ENCODE results near the gene PC. TPM values are rescaled to one million over a fixed set of nuclear protein-coding genes. Genes with fewer than 3 reads are reported as not detected.
A peak's percentile ranks its signal among the peaks of the same experiment; 100 is the strongest.

Gene PC
- total RNA-seq, 5 donors from 2014 or later (not counting 1 experiment from before 2014, with no cell fraction given) = 6.2 to 10.0 (median 7.4) TPM

DNA sequence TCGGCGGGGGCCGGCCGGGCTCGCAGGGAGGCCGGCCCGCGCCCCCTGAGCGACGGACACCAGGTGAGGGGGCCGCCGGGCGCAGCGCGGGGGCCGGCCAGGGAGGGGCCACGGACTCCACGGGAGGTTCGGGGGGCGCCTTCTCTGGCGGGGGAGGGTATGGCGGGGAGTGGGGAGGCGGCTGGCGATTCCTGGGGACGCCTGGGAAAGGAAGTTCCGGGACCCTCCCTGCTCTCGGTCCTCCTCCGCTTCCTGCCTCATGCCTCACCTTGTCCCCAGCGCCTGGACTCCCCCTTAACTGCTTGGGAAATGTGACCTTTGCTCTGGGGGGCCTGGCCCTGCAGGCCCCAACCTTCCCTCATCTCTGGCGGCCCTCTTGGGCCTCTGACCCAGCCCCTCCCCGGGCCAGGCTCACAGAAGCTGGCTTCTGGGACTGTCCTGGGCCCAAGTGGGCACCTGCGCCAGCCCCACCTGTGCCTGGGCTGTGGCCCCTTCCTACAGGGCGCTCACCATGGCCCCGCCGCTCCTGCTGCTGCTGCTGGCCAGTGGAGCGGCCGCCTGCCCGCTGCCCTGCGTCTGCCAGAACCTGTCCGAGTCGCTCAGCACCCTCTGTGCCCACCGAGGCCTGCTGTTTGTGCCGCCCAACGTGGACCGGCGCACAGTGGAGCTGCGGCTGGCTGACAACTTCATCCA is 100.8 kb downstream of the PC start:
- Mint-ChIP-seq H3K4me3 (peak overlapping the region; percentile 63 to 71 (median 71)), H3K27me3 (no peaks in the 10 kb centered on the region), H3K9me3 (no peaks in the 10 kb centered on the region), H3K27ac (peak overlapping the region in 1 of 2 donors; percentile 46), H3K4me1 (peaks cover 5 to 7% (median 5%) of the 10 kb centered on the region in 3 donors), H3K36me3 (no peaks in the 10 kb centered on the region)
- H3K4me3 ChIP-seq (ENCODE audit: control insufficient read depth in 1 of 2, extremely low read depth in 1 of 2, low read length in 1 of 2) = no peak overlapping the region
- DNase-seq (no peak), ATAC-seq (replicated peaks in 1 of 4) (no peak)
- CTCF ChIA-PET = no interaction called here
- 44% methylated on average over 36 of the region's 47 CpGs for WGBS (ENCODE audit: insufficient coverage)
- peaks cover 0 to 2% of the 10 kb centered on the region in 2 experiments for H3K27me3 ChIP-seq (replicated peaks in 1 of 2; ENCODE audit: control insufficient read depth in 2 of 2, extremely low read depth in 1 of 2, insufficient read depth in 2 of 2, low read length in 1 of 2)
- no peaks in the 10 kb centered on the region for H3K9me3 ChIP-seq
- H3K36me3 ChIP-seq (ENCODE audit: control insufficient read depth in 2 of 2, extremely low read depth in 1 of 2, insufficient read depth in 1 of 2, low read length in 1 of 2) = no peaks in the 10 kb centered on the region
- peaks cover 3 to 15% of the 10 kb centered on the region in 2 experiments for H3K4me1 ChIP-seq (ENCODE audit: control insufficient read depth in 1 of 2, extremely low read depth in 1 of 2, insufficient read depth in 2 of 2, low read length in 2 of 2)
- POLR2A ChIA-PET = no interaction called here
- H3K27ac ChIP-seq (ENCODE audit: low read length) = no peak overlapping the region

DNA sequence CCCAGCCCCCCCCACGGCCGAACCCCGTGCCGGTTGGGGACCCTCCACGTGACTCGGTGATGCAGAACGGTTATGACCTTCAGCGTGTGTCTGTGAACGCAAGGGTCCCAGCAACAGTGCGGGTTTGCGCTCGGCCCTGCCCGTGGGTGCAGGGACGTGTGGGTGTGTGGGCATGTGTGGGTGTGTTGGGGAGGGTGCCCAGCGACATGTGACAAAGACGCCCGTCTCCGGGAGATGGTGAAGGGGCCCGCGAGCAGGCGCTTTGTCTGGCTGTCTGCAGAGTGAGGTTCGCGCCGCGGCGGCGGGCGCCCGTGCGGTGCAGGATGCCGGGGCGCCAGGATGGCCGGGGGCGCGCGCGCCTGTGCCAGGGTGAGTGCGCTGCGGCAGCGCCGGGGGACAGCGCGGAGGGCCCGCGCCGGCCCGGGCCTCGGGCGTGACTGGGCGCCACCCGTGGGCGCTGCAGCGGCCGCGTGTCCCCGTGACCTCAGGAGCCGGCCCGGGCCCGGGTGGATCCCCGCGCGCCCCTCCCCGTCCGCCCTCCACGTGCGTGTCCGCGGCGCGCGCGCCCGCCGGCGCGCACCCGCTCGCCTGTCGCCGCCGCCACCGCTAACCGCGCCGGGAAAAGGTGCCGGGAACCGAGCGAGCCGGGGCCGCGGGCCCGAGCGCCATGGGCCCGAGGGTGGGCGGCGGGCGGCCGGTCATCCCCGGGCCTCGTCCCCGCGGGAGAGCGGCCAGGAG is 101.5 kb downstream of the PC start, which contains the start of gene LRFN4:
TSS of gene LRFN4 (plus strand) at position 569 of the 738 bp plus-strand sequence. CDS start 681 bp downstream, outside the sequence.
- H3K4me3 ChIP-seq (ENCODE audit: control insufficient read depth in 1 of 2, extremely low read depth in 1 of 2, low read length in 1 of 2) = peak within 1 kb of the TSS; percentile 62 to 63
- H3K36me3 ChIP-seq (ENCODE audit: control insufficient read depth in 2 of 2, extremely low read depth in 1 of 2, insufficient read depth in 1 of 2, low read length in 1 of 2) = no peaks in the 10 kb centered on the region
- WGBS (ENCODE audit: insufficient coverage) = under 1% methylated on average over 100 of the region's 103 CpGs
- peaks cover 0 to 2% of the 10 kb centered on the region in 2 experiments for H3K27me3 ChIP-seq (replicated peaks in 1 of 2; ENCODE audit: control insufficient read depth in 2 of 2, extremely low read depth in 1 of 2, insufficient read depth in 2 of 2, low read length in 1 of 2)
- CTCF ChIA-PET = interaction anchor here in 1 of 2 donors (0.7 kb wide), 1 partner anchor 153 kb away, joined by 6 read pairs; no protein-coding TSS in a partner anchor
- POLR2A ChIA-PET = no interaction called here
- no peaks in the 10 kb centered on the region for H3K36me3 Mint-ChIP-seq
- no peaks in the 10 kb centered on the region for H3K27me3 Mint-ChIP-seq
- ATAC-seq (replicated peaks in 1 of 4) (peak; percentile 69 to 70 (median 70)), DNase-seq (peak in 30 of 35 experiments; percentile 12 to 74 (median 38))
- H3K4me3 Mint-ChIP-seq = peak within 1 kb of the TSS; percentile 80 to 86 (median 83)
- H3K27ac Mint-ChIP-seq = peak within 1 kb of the TSS in 1 of 2 donors; percentile 70
- peak within 1 kb of the TSS; percentile 70 for H3K27ac ChIP-seq (ENCODE audit: low read length)
- no peaks in the 10 kb centered on the region for H3K9me3 ChIP-seq
- no peaks in the 10 kb centered on the region for H3K9me3 Mint-ChIP-seq
- peaks cover 3 to 18% of the 10 kb centered on the region in 2 experiments for H3K4me1 ChIP-seq (ENCODE audit: control insufficient read depth in 1 of 2, extremely low read depth in 1 of 2, insufficient read depth in 2 of 2, low read length in 2 of 2)
- H3K4me1 Mint-ChIP-seq = peaks cover 5 to 12% (median 5%) of the 10 kb centered on the region in 3 donors

DNA sequence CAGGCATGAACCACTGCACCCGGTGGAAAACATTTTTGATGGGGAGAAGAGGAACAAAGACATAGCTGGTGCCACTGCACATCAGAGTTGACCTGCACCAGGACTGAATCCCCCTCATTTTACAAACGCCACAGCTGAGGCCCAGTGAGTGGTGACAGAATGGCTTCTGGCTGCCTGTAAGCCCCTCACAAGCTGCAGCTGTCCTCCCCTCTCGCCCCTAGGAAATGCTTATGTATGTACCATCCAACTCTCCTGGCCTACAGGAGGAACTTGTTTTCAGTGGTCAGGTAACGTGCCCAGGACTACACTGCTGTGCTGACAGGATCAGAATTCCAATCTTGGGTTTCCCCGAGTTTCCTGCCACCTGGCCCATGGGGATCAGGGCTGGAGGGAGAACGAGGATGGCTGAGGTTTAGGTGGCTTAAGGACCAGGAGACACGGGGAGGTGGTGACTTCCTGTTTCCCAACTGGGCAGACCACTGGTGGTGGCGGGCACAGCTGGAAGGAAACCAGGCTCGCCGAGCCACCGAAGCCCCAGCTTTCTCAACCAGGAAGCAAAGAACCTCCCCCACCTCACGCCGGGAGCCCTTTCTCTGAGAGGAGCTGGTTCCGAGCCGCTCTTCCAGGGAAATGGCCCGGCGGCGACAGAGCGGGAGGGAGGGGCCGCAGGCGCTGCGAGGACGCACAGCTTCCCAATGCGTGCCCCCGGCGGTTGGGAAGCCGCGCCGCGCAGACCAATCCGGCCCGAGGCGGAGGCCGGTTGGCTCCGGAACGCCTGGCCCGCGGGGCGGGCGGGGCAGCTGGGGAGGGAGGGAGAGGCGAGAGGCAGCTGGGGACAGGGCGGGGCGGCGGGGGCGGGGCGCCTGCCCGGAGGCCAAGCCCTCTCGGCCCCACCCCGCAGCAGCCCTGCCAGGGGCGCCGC is 102.3 kb downstream of the PC start:
- 7% methylated on average over 27 of the region's 51 CpGs for whole genome bisulfite sequencing (ENCODE audit: insufficient coverage)
- no peaks in the 10 kb centered on the region for H3K36me3 Mint-ChIP-seq
- no peaks in the 10 kb centered on the region for H3K9me3 Mint-ChIP-seq
- Histone ChIP-seq H3K27ac (ENCODE audit: low read length) (peak overlapping the region; percentile 70), H3K9me3 (no peaks in the 10 kb centered on the region), H3K4me1 (ENCODE audit: control insufficient read depth in 1 of 2, extremely low read depth in 1 of 2, insufficient read depth in 2 of 2, low read length in 2 of 2) (peaks cover 3 to 18% of the 10 kb centered on the region in 2 experiments), H3K36me3 (ENCODE audit: control insufficient read depth in 2 of 2, extremely low read depth in 1 of 2, insufficient read depth in 1 of 2, low read length in 1 of 2) (no peaks in the 10 kb centered on the region), H3K27me3 (replicated peaks in 1 of 2; ENCODE audit: control insufficient read depth in 2 of 2, extremely low read depth in 1 of 2, insufficient read depth in 2 of 2, low read length in 1 of 2) (peaks cover 0 to 2% of the 10 kb centered on the region in 2 experiments), H3K4me3 (ENCODE audit: control insufficient read depth in 1 of 2, extremely low read depth in 1 of 2, low read length in 1 of 2) (peak overlapping the region; percentile 62 to 63)
- CTCF ChIA-PET = interaction anchor here in 1 of 2 donors (0.6 to 0.7 kb wide), 2 partner anchors 152 to 348 kb away, joined by 5 to 6 read pairs; no protein-coding TSS in a partner anchor
- no peaks in the 10 kb centered on the region for H3K27me3 Mint-ChIP-seq
- H3K27ac Mint-ChIP-seq = peak overlapping the region; percentile 37 to 52
- peaks cover 5 to 12% (median 5%) of the 10 kb centered on the region in 3 donors for H3K4me1 Mint-ChIP-seq
- H3K4me3 Mint-ChIP-seq = peak overlapping the region; percentile 80 to 83 (median 83)
- DNase-seq (peak in 31 of 35 experiments; percentile 16 to 80 (median 47)), ATAC-seq (replicated peaks in 1 of 4) (peak; percentile 73 to 83 (median 80))
- POLR2A ChIA-PET = no interaction called here

DNA sequence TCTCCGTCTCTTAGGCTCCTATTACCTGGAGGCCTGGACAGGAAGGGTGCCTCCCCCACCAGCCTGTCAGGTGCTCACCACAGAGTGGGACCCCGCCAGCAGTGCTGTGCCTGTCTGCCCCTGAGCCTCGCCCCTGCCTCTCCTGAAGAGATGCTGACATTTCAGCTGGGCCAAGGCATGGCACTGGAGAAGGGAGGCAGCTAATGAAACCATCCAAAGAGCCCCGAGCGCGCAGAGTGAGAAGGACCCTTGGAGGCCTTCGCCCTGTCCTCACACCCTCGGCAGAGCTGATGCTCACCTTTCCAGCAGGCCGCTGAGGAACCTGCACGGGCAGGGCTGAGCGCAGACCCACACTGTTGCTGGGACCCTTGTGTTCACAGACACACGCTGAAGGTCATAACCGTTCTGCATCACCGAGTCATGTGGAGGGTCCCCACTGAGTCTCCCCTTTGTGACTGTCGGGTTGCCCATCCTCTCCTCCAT is 103.4 kb downstream of the PC start:
- Mint-ChIP-seq H3K36me3 (no peaks in the 10 kb centered on the region), H3K4me1 (peaks cover 5 to 12% (median 5%) of the 10 kb centered on the region in 3 donors), H3K27me3 (no peaks in the 10 kb centered on the region), H3K9me3 (no peaks in the 10 kb centered on the region), H3K27ac (no peak overlapping the region), H3K4me3 (peak overlapping the region in 2 of 3 donors; percentile 83)
- Histone ChIP-seq H3K36me3 (ENCODE audit: control insufficient read depth in 2 of 2, extremely low read depth in 1 of 2, insufficient read depth in 1 of 2, low read length in 1 of 2) (no peaks in the 10 kb centered on the region), H3K4me3 (ENCODE audit: control insufficient read depth in 1 of 2, extremely low read depth in 1 of 2, low read length in 1 of 2) (no peak overlapping the region), H3K27me3 (replicated peaks in 1 of 2; ENCODE audit: control insufficient read depth in 2 of 2, extremely low read depth in 1 of 2, insufficient read depth in 2 of 2, low read length in 1 of 2) (peaks cover 0 to 2% of the 10 kb centered on the region in 2 experiments), H3K27ac (ENCODE audit: low read length) (no peak overlapping the region), H3K9me3 (no peaks in the 10 kb centered on the region), H3K4me1 (ENCODE audit: control insufficient read depth in 1 of 2, extremely low read depth in 1 of 2, insufficient read depth in 2 of 2, low read length in 2 of 2) (peaks cover 3 to 18% of the 10 kb centered on the region in 2 experiments)
- ATAC-seq (replicated peaks in 1 of 4) (no peak), DNase-seq (no peak)
- 95% methylated on average over 10 of the region's 15 CpGs for WGBS (ENCODE audit: insufficient coverage)
- POLR2A ChIA-PET = no interaction called here
- CTCF ChIA-PET = no interaction called here

DNA sequence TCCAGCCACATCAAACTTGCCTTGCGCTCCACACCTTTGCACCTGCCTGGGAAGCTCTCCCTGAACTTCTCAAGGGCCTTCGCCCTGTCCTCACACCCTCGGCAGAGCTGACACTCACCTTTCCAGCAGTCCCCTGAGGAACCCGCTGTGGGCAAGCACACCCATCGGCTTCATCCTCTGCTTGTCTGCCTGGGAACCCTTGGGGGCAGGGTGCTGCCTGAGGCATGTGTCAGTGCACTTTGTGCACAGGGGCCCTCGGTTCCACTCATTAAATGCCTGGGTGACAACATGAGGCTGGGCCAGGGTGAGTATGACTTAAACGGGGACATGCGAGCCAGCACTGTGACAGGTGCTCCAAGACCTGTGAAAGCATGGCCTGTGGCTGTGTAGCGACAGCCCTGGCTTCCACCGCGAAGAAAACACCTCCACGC is 103.9 kb downstream of the PC start:
- H3K4me3 Mint-ChIP-seq = peak overlapping the region in 1 of 3 donors; percentile 19
- H3K4me1 ChIP-seq (ENCODE audit: control insufficient read depth in 1 of 2, extremely low read depth in 1 of 2, insufficient read depth in 2 of 2, low read length in 2 of 2) = peaks cover 3 to 18% of the 10 kb centered on the region in 2 experiments
- H3K27me3 ChIP-seq (replicated peaks in 1 of 2; ENCODE audit: control insufficient read depth in 2 of 2, extremely low read depth in 1 of 2, insufficient read depth in 2 of 2, low read length in 1 of 2) = peaks cover 0 to 2% of the 10 kb centered on the region in 2 experiments
- H3K27ac ChIP-seq (ENCODE audit: low read length) = no peak overlapping the region
- no peaks in the 10 kb centered on the region for H3K36me3 ChIP-seq (ENCODE audit: control insufficient read depth in 2 of 2, extremely low read depth in 1 of 2, insufficient read depth in 1 of 2, low read length in 1 of 2)
- no peak for ATAC-seq (replicated peaks in 1 of 4)
- H3K27me3 Mint-ChIP-seq = no peaks in the 10 kb centered on the region
- 94% methylated on average over 12 of the region's 12 CpGs for WGBS (ENCODE audit: insufficient coverage)
- CTCF ChIA-PET = no interaction called here
- no peak for DNase-seq
- no peaks in the 10 kb centered on the region for H3K9me3 Mint-ChIP-seq
- H3K27ac Mint-ChIP-seq = no peak overlapping the region
- H3K9me3 ChIP-seq = no peaks in the 10 kb centered on the region
- no peak overlapping the region for H3K4me3 ChIP-seq (ENCODE audit: control insufficient read depth in 1 of 2, extremely low read depth in 1 of 2, low read length in 1 of 2)
- H3K36me3 Mint-ChIP-seq = no peaks in the 10 kb centered on the region
- POLR2A ChIA-PET = no interaction called here
- peaks cover 5 to 12% (median 5%) of the 10 kb centered on the region in 3 donors for H3K4me1 Mint-ChIP-seq
